ENCODE results near the gene NTNG1.

The NTNG1 gene

GRCh38 chr1:107525961-107526360, 385.1 kb downstream of the NTNG1 start:
- no peak for DNase-seq

DNA sequence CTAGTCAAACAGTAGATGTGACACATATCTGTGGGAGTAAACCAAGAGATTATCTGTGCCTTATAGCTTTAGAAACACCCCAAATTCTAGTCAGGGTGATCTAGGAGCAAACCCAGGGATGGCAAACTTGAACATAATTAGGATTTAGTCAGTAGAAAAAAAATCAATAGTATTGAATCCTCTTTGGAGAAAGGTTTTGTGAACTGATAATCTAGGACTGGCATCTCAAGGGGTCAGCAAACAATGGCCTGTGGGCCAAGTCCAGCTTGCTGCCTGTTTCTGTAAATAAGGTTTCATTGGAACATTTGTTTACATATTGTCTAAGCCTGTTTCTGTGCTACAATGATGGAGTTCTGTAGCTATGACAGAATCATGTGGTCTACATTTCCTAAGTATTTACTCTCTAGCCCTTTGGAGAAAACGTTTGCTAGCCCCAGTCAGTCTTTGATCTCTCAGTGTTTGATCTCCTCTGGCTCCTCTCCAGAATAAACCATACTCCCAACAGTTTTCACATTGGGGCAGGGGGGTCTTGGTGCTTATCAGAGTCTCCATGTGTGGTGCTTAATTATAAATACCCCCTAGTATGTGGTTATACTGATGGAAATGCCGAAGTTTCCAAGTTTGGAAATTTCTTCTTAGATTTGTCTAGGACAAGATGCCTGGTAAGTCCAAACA, 385.8 kb downstream of the NTNG1 start:
- no peak for DNase-seq

DNA sequence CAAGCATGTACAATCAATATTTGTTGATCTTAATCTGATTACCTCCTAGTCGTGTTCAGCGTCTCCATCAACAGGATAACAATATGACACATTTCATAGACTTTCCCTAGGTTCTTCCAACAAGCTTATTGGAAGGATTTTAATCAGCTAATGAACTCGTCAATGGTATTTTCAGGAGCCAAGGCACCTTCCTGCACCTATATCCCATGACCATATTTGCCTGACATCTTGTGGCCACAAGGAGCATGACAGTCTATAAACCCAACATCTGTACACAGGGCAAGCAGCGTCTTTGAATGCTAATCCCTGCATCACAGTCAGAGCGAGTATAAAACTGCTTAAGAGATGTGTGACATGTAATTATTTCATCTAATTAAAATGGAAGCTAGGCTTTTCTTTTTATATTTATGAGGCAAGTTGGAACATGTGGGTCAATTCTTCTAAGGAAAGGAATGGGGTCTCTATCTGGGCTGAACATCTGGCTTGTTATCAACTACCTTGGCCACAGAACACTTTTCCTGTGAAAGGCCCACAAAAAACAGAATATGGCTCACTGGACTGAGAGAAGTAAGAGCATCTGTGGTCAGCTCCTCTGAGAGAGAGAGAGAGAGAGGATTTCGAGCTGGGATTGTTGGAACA, 388.8 kb downstream of the NTNG1 start:
- peak; percentile 45 to 67 for DNase-seq

- DNase-seq: no peak
These were observed 389.7 kb downstream of the NTNG1 start for GRCh38 chr1:107530543-107530942.

DNA sequence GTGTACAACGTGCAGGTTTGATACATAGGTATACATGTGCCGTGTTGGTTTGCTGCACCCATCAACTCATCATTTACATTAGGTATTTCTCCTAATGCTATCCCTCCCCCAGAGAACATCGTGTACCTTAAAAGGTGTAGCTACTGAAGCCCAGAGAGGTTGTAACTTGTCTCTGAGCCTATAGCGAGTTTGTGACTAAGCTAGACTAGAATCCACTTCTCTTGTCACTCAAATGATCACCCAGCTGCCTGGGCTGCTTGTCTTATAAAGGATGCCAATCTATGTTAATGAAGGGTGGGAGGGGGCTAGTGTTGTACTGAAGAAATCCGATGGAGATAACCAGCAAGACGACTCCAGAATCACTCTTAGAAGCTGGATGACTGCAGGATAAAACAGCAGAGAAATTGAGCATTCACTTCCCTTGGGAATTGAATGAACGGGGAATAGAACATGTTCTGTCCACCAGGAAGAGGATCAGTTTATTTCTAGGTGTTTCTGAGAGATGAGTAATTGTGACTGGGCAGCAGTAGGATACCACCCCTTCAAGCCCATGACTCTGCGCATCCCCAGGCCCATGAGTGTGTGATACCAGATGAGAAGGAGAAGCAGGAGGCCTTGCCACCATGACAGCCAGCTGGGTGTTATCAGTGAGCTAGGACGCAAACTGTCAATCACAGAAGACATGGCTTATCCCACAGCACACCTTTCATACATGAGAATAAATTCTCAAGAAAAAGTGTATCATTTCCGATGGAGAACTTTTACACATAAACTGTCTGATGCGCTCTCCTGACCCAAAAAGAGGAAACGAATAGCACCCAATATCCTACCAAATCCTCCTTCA, 390.4 kb downstream of the NTNG1 start:
- no peak for DNase-seq

DNA sequence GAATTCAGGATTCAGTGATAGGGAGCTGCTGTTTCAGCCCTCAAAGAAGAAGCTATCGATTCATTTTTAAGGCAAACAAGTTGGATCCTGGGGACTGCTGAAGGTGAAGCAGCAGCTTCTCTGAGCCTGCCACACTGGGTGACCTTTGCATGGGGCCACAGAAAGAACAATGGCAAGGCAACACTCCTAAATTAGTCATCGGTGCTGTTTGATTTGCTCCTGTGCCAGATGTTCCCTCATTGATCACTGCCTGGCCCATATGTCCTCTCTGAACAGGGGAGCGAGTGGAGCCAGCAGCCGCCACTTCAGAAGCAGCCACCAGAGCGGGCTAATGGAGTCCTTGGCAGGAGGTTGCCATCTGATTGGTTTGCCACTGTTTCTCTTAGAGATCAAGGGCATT, 391.5 kb downstream of the NTNG1 start:
- no peak for DNase-seq

Measured in NCI-H526 (cell line).